VCaP (cell line): ENCODE data around the gene VSIG10L2.

Source experiments
- H3K27ac ChIP-seq: fragments of 450-650 bp; 2 replicates; pipeline ENCODE4 v1.5.1; 2017
- CTCF ChIP-seq: fragments of 450-650 bp; conservative IDR thresholded peaks from 2 replicates; pipeline ENCODE4 v1.5.1; 2017; ENCODE audit warnings: mild to moderate bottlenecking, moderate library complexity

VSIG10L2 gene

GRCh38 chr11:125960771-125961170 lies 14.9 kb downstream of the VSIG10L2 start:
- no peak overlapping the region for H3K27ac ChIP-seq
- no peak for TF ChIP-seq CTCF

- H3K27ac ChIP-seq: no peak overlapping the region
- no peak for TF ChIP-seq CTCF
Observed at GRCh38 chr11:125967515-125967914, 21.7 kb downstream of the VSIG10L2 start.

- TF ChIP-seq CTCF: no peak
- H3K27ac ChIP-seq: peak overlapping the region; percentile 7
Observed at GRCh38 chr11:125968354-125968753, 22.5 kb downstream of the VSIG10L2 start.

- H3K27ac ChIP-seq: no peak overlapping the region
- no peak for TF ChIP-seq CTCF
Observed at GRCh38 chr11:125971618-125972017, 25.8 kb downstream of the VSIG10L2 start.

- no peak overlapping the region for H3K27ac ChIP-seq
- no peak for TF ChIP-seq CTCF
Observed at GRCh38 chr11:125974284-125974683, 28.4 kb downstream of the VSIG10L2 start.

GRCh38 chr11:125975634-125976033 lies 29.8 kb downstream of the VSIG10L2 start:
- no peak overlapping the region for H3K27ac ChIP-seq
- no peak for TF ChIP-seq CTCF

- TF ChIP-seq CTCF: no peak
- H3K27ac ChIP-seq: no peak overlapping the region
Observed at GRCh38 chr11:125976156-125976555, 30.3 kb downstream of the VSIG10L2 start.

GRCh38 chr11:125977333-125977732 lies 31.5 kb downstream of the VSIG10L2 start:
- no peak overlapping the region for H3K27ac ChIP-seq
- TF ChIP-seq CTCF: no peak
